ENCODE measurements around the gene CYLD.

- no peak for TF ChIP-seq CTCF (IDR thresholded peaks at IDR 0.05)
- no peak for TF ChIP-seq POLR2A (IDR thresholded peaks at IDR 0.05)
These were observed 29.9 kb upstream of the CYLD start for GRCh38 chr16:50711862-50712559.
